Naive thymus-derived CD4-positive, alpha-beta T cell (primary cell): ENCODE data around the gene MCM5. TPM values are rescaled to one million over a fixed set of nuclear protein-coding genes. Genes with fewer than 3 reads are reported as not detected.

Source experiments
- ATAC-seq: fragments of 150-1000 bp; cut with Tn5 transposase; 2 replicates; pipeline ENCODE4 v1.10.0; 2021; ENCODE audit warnings: mild to moderate bottlenecking, moderate library complexity
- CTCF ChIA-PET: fragments of 350-600 bp; sonication (Branson Sonifier 250); formaldehyde crosslinking; loops from one replicate; lab custom pipeline; 2021; ENCODE audit warnings: antibody characterized with exemption; lab: Charles Lee
- POLR2A ChIA-PET: fragments of 350-600 bp; sonication (Branson Sonifier 250); formaldehyde crosslinking; loops from one replicate; lab custom pipeline; 2021; ENCODE audit warnings: antibody characterized with exemption, inconsistent platforms; lab: Charles Lee
- DNase-seq, 9 donors: peaks; one replicate each; pipeline versions ENCODE4 v3.0.0 to v3.0.0-alpha.2; 2020 to 2022; ENCODE audit warnings: mixed read lengths in 1 of 9
- H3K27ac ChIP-seq: one replicate; pipeline ENCODE4 v1.7.0; 2013; ENCODE audit warnings: mild to moderate bottlenecking, low read depth, low read length, moderate library complexity
- H3K27me3 ChIP-seq, 2 donors: one replicate each; pipeline ENCODE4 v1.7.0; 2013; ENCODE audit warnings: low read length in 2 of 2, mild to moderate bottlenecking in 2 of 2, moderate library complexity in 2 of 2; ENCODE audit not compliant: control insufficient read depth in 2 of 2, insufficient read depth in 2 of 2
- H3K36me3 ChIP-seq, 3 experiments: 1 replicate in 2 of 3; 2 replicates in 1 of 3; pipeline ENCODE4 v1.7.0; 2013; ENCODE audit warnings: low read length in 3 of 3, mild to moderate bottlenecking in 3 of 3, moderate library complexity in 1 of 3; ENCODE audit not compliant: insufficient read depth in 3 of 3, control insufficient read depth in 2 of 3
- H3K4me1 ChIP-seq, 2 donors: one replicate each; pipeline ENCODE4 v1.7.0; 2013; ENCODE audit warnings: low read length in 2 of 2, mild to moderate bottlenecking in 2 of 2, moderate library complexity in 1 of 2; ENCODE audit not compliant: control insufficient read depth in 2 of 2, insufficient read depth in 2 of 2
- H3K4me3 ChIP-seq: 2 replicates; pipeline ENCODE4 v1.7.0; 2013; ENCODE audit warnings: mild to moderate bottlenecking, low read length
- H3K9me3 ChIP-seq, 3 experiments: 1 replicate in 2 of 3; 2 replicates in 1 of 3; pipeline ENCODE4 v1.7.0; 2013; ENCODE audit warnings: low read length in 3 of 3; ENCODE audit not compliant: control insufficient read depth in 2 of 3
- H3K27ac Mint-ChIP-seq, 9 donors: one replicate each; pipeline ENCODE4 v1.8.0; 2020 to 2022; ENCODE audit warnings: mixed read lengths in 9 of 9, mild to moderate bottlenecking in 8 of 9, moderate library complexity in 5 of 9, inconsistent platforms in 2 of 9
- H3K27me3 Mint-ChIP-seq, 5 donors: one replicate each; pipeline ENCODE4 v1.8.0; 2021 to 2022; ENCODE audit warnings: mixed read lengths in 5 of 5, mild to moderate bottlenecking in 1 of 5
- H3K36me3 Mint-ChIP-seq, 5 donors: one replicate each; pipeline ENCODE4 v1.8.0; 2020 to 2022; ENCODE audit warnings: mixed read lengths in 5 of 5, mild to moderate bottlenecking in 3 of 5, inconsistent platforms in 1 of 5
- H3K4me1 Mint-ChIP-seq, 7 donors: one replicate each; pipeline ENCODE4 v1.8.0; 2020 to 2022; ENCODE audit warnings: mixed read lengths in 7 of 7, mild to moderate bottlenecking in 3 of 7, inconsistent platforms in 1 of 7
- H3K4me3 Mint-ChIP-seq, 10 donors: one replicate each; pipeline ENCODE4 v1.8.0; 2020 to 2022; ENCODE audit warnings: mild to moderate bottlenecking in 10 of 10, mixed read lengths in 10 of 10, moderate library complexity in 6 of 10, inconsistent platforms in 2 of 10
- H3K9me3 Mint-ChIP-seq, 11 donors: one replicate each; pipeline ENCODE4 v1.8.0; 2020 to 2022; ENCODE audit warnings: mixed read lengths in 11 of 11, mild to moderate bottlenecking in 4 of 11, inconsistent platforms in 1 of 11, moderate library complexity in 1 of 11
- intact Hi-C, 2 donors: fragments of 100-400 bp; cut with micrococcal nuclease; formaldehyde crosslinking; loops; one replicate each; pipeline ENCODE4 v1.15.1; 2023
- polyA plus RNA-seq, 2 donors: library from polyadenylated mRNA; unstranded; fragments of 300-500 nt; fragmentation: Illumina TruSeq; gene quantifications; one replicate each; pipeline ENCODE4 v1.2.3, GENCODE V29; 2021
- total RNA-seq, 6 experiments: library from RNA in 5 of 6; stranded (reverse) in 5 of 6; gene quantifications; 1 replicate in 5 of 6; 2 replicates in 1 of 6; pipeline ENCODE4 v1.2.3 and lab custom pipeline; 2021 to 2026

The MCM5 gene
- total and polyA plus RNA-seq, 7 experiments from 2014 or later = 19.7 to 208 (median 37.3) TPM

- Histone ChIP-seq H3K27ac (no peak overlapping the region), H3K4me3 (no peak overlapping the region), H3K9me3 (no peaks in the 10 kb centered on the region), H3K4me1 (no peaks in the 10 kb centered on the region), H3K27me3 (no peaks in the 10 kb centered on the region), H3K36me3 (peaks cover 0 to 69% (median 14%) of the 10 kb centered on the region in 3 experiments)
- Mint-ChIP-seq H3K27ac (peak overlapping the region in 3 of 9 donors; percentile 10 to 36 (median 11)), H3K4me1 (peaks cover 0 to 3% (median 0%) of the 10 kb centered on the region in 7 donors), H3K27me3 (no peaks in the 10 kb centered on the region), H3K4me3 (no peak overlapping the region), H3K9me3 (no peaks in the 10 kb centered on the region), H3K36me3 (peaks cover 0 to 49% (median 11%) of the 10 kb centered on the region in 5 donors)
- DNase-seq (no peak), ATAC-seq (no peak)
- intact Hi-C loops = no loop called here
- POLR2A ChIA-PET = no interaction called here
- CTCF ChIA-PET = no interaction called here
Observed at GRCh38 chr22:35424761-35425160, 24.8 kb downstream of the MCM5 start.

- CTCF ChIA-PET = no interaction called here
- no peaks in the 10 kb centered on the region for H3K27me3 ChIP-seq
- H3K4me1 ChIP-seq = no peaks in the 10 kb centered on the region
- intact Hi-C loops = no loop called here
- POLR2A ChIA-PET = no interaction called here
- DNase-seq (no peak), ATAC-seq (no peak)
- no peak overlapping the region for H3K27ac Mint-ChIP-seq
- H3K4me3 ChIP-seq = no peak overlapping the region
- no peaks in the 10 kb centered on the region for H3K9me3 ChIP-seq
- no peak overlapping the region for H3K4me3 Mint-ChIP-seq
- H3K4me1 Mint-ChIP-seq = peaks cover 0 to 3% (median 0%) of the 10 kb centered on the region in 7 donors
- H3K9me3 Mint-ChIP-seq = no peaks in the 10 kb centered on the region
- peaks cover 0 to 46% (median 11%) of the 10 kb centered on the region in 5 donors for H3K36me3 Mint-ChIP-seq
- H3K36me3 ChIP-seq = peaks cover 0 to 61% (median 8%) of the 10 kb centered on the region in 3 experiments
- no peak overlapping the region for H3K27ac ChIP-seq
- H3K27me3 Mint-ChIP-seq = no peaks in the 10 kb centered on the region
Observed at GRCh38 chr22:35425546-35425945, 25.6 kb downstream of the MCM5 start.

GRCh38 chr22:35425971-35426800 is 26.2 kb downstream of the MCM5 start:
- H3K36me3 ChIP-seq = peaks cover 0 to 55% (median 5%) of the 10 kb centered on the region in 3 experiments
- POLR2A ChIA-PET = no interaction called here
- ATAC-seq (no peak), DNase-seq (no peak)
- Mint-ChIP-seq H3K4me1 (peaks cover 0 to 3% (median 0%) of the 10 kb centered on the region in 7 donors), H3K9me3 (no peaks in the 10 kb centered on the region), H3K4me3 (no peak overlapping the region), H3K27me3 (no peaks in the 10 kb centered on the region), H3K36me3 (peaks cover 0 to 46% (median 11%) of the 10 kb centered on the region in 5 donors), H3K27ac (peak overlapping the region in 4 of 9 donors; percentile 36 to 73 (median 54))
- intact Hi-C loops = no loop called here
- H3K27ac ChIP-seq = no peak overlapping the region
- H3K4me3 ChIP-seq = no peak overlapping the region
- CTCF ChIA-PET = no interaction called here
- H3K4me1 ChIP-seq = no peaks in the 10 kb centered on the region
- H3K9me3 ChIP-seq = no peaks in the 10 kb centered on the region
- no peaks in the 10 kb centered on the region for H3K27me3 ChIP-seq

GRCh38 chr22:35426801-35427140 is 26.8 kb downstream of the MCM5 start:
- Mint-ChIP-seq H3K4me1 (peaks cover 0 to 3% (median 0%) of the 10 kb centered on the region in 7 donors), H3K27ac (peak overlapping the region in 2 of 9 donors; percentile 70 to 73), H3K9me3 (no peaks in the 10 kb centered on the region), H3K4me3 (no peak overlapping the region), H3K36me3 (peaks cover 2 to 44% (median 12%) of the 10 kb centered on the region in 5 donors), H3K27me3 (no peaks in the 10 kb centered on the region)
- intact Hi-C loops = no loop called here
- DNase-seq (no peak), ATAC-seq (no peak)
- no peaks in the 10 kb centered on the region for H3K4me1 ChIP-seq
- no peak overlapping the region for H3K27ac ChIP-seq
- ChIA-PET POLR2A (no interaction called here), CTCF (no interaction called here)
- H3K4me3 ChIP-seq = no peak overlapping the region
- no peaks in the 10 kb centered on the region for H3K27me3 ChIP-seq
- peaks cover 0 to 49% (median 3%) of the 10 kb centered on the region in 3 experiments for H3K36me3 ChIP-seq
- H3K9me3 ChIP-seq = no peaks in the 10 kb centered on the region

- Histone ChIP-seq H3K9me3 (peaks cover 0 to 13% (median 0%) of the 10 kb centered on the region in 3 experiments), H3K27me3 (no peaks in the 10 kb centered on the region), H3K4me1 (no peaks in the 10 kb centered on the region), H3K4me3 (no peak overlapping the region), H3K27ac (no peak overlapping the region), H3K36me3 (peaks cover 0 to 28% (median 0%) of the 10 kb centered on the region in 3 experiments)
- ChIA-PET POLR2A (interaction anchor here (0.6 kb wide), 1 partner anchor 15 kb away, joined by 3 read pairs; no protein-coding TSS in a partner anchor), CTCF (interaction anchor here (0.7 to 1.4 kb wide), 5 partner anchors 10 to 153 kb away, joined by 3 to 8 read pairs (median 4); no protein-coding TSS in a partner anchor)
- no peaks in the 10 kb centered on the region for H3K27me3 Mint-ChIP-seq
- H3K36me3 Mint-ChIP-seq = peaks cover 4 to 37% (median 17%) of the 10 kb centered on the region in 5 donors
- peaks cover 0 to 6% (median 0%) of the 10 kb centered on the region in 11 donors for H3K9me3 Mint-ChIP-seq
- ATAC-seq = peak; percentile 83
- intact Hi-C loops = loop anchor here (1.0 to 2.0 kb wide), 4 partner anchors 81 to 192 kb away; no protein-coding TSS in a partner anchor
- no peak overlapping the region for H3K27ac Mint-ChIP-seq
- H3K4me3 Mint-ChIP-seq = no peak overlapping the region
- DNase-seq = peak; percentile 30 to 74 (median 59)
- peaks cover 0 to 3% (median 0%) of the 10 kb centered on the region in 7 donors for H3K4me1 Mint-ChIP-seq
Observed at GRCh38 chr22:35430897-35431322, 31.0 kb downstream of the MCM5 start.

GRCh38 chr22:35431483-35432227 is 31.7 kb downstream of the MCM5 start:
- intact Hi-C loops = loop anchor here in 1 of 2 donors (2.0 kb wide), 1 partner anchor 191 kb away; no protein-coding TSS in a partner anchor
- Mint-ChIP-seq H3K9me3 (peaks cover 0 to 6% (median 0%) of the 10 kb centered on the region in 11 donors), H3K4me1 (peaks cover 0 to 2% (median 0%) of the 10 kb centered on the region in 7 donors), H3K27ac (peak overlapping the region in 1 of 9 donors; percentile 10), H3K27me3 (no peaks in the 10 kb centered on the region), H3K4me3 (no peak overlapping the region), H3K36me3 (peaks cover 4 to 36% (median 17%) of the 10 kb centered on the region in 5 donors)
- Histone ChIP-seq H3K27me3 (no peaks in the 10 kb centered on the region), H3K4me3 (no peak overlapping the region), H3K4me1 (no peaks in the 10 kb centered on the region), H3K9me3 (peaks cover 0 to 13% (median 0%) of the 10 kb centered on the region in 3 experiments), H3K36me3 (peaks cover 0 to 21% (median 0%) of the 10 kb centered on the region in 3 experiments), H3K27ac (no peak overlapping the region)
- CTCF ChIA-PET = interaction anchor here (1.4 kb wide), 1 partner anchor 148 kb away, joined by 3 read pairs; no protein-coding TSS in a partner anchor
- ATAC-seq = no peak
- DNase-seq = no peak
- POLR2A ChIA-PET = no interaction called here
